SK-N-MC (cell line): ENCODE results near the gene RNASE1.

Experiments
- EZH2 ChIP-seq: fragments of 200-600 bp; sonication (generic); IDR thresholded peaks from one replicate; pipeline ENCODE4 v1.6.1; 2017; ENCODE audit warnings: antibody characterized with exemption
- POLR2AphosphoS5 ChIP-seq: IDR thresholded peaks from 2 replicates; pipeline ENCODE4 v1.6.1; 2012; ENCODE audit warnings: mild to moderate bottlenecking, low read depth, low read length, borderline replicate concordance

- no peak for TF ChIP-seq EZH2
- TF ChIP-seq POLR2AphosphoS5: no peak
Measured at GRCh38 chr14:20797164-20797563, 5.5 kb downstream of the RNASE1 start.
